Measurements from ENCODE around the gene HS6ST2. TPM values are rescaled to one million over a fixed set of nuclear protein-coding genes. Genes with fewer than 3 reads are reported as not detected.
"Not testable (repeated sequence)": the region's sequence is repeated elsewhere in the genome, so short reads cannot be mapped to it uniquely, and the experiment has no call there.

Gene HS6ST2
- total RNA-seq, 1 experiment from 2014 or later = 65.6 TPM

DNA sequence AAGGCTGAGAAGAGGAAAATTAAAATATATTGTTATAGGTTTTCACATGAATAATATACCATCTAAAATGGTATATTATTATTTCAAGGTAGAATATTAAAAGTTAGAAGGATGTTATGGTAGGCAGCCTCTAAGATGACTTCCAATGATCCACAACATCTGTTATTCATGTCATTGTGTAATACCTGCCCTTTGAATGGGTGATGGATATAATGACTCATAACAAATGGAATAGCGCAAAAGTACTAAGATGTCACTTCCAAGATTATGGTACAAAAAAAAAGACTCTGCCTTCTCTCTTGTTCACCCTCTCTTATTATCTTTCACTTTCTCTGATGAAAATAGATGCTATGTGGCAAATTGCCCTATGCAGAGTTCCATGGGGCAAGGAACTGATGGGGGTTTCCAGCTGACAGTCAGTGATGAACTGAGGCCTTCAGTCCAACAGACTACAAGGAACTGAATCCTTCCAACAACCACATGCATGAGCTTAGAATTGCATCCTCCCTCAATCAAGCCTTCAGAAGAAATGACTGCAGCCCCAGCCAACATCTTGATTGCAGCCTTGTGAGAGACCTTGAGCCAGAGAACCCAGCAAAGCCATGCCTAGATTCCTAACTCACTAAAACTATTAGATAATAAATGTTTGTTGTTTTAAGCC is 57.7 kb downstream of the HS6ST2 start:
- no peak for DNase-seq

DNA sequence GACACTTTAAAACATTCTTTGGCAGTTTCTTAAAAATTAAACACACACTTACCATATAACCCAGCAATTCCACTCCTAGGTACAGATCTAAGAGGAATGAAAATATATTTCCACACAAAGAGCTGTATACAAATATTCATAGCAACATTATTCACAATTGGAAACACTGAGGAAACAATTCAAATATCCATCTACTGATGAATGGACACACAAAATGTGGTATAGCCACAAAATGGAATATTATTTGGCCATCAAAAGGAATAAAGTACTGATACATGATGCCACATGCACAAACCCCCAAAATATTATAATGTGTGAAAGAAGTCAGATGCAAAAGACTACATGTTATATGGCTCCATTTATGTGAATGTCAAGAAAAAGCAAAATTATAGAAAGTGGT is 70.9 kb downstream of the HS6ST2 start:
- Histone ChIP-seq H3K4me3 (no peak overlapping the region), H3K4me1 (no peaks in the 10 kb centered on the region), H3K9me3 (replicated peaks) (0 out of 2 replicates have a peak, but pooled peaks cover 2% of the 10 kb centered on the region), H3K36me3 (no peaks in the 10 kb centered on the region; the same call in 1 of the 2 replicates), H3K27ac (no peak overlapping the region), H3K27me3 (no peaks in the 10 kb centered on the region)
- DNase-seq = no peak

More for the DNA sequence above, 57.7 kb downstream of the HS6ST2 start:
- Histone ChIP-seq H3K4me1 (no peaks in the 10 kb centered on the region), H3K4me3 (no peak overlapping the region), H3K9me3 (replicated peaks) (no peaks in the 10 kb centered on the region), H3K27me3 (no peaks in the 10 kb centered on the region), H3K36me3 (peaks cover 4% of the 10 kb centered on the region; the same call in 1 of the 2 replicates), H3K27ac (no peak overlapping the region)

GRCh38 chrX:132883358-132883915 is 75.0 kb downstream of the HS6ST2 start:
- Histone ChIP-seq H3K27me3 (no peaks in the 10 kb centered on the region), H3K4me3 (no peak overlapping the region), H3K27ac (no peak overlapping the region), H3K36me3 (no peaks in the 10 kb centered on the region; the same call in 1 of the 2 replicates), H3K9me3 (replicated peaks) (0 out of 2 replicates have a peak, but pooled peaks cover 2% of the 10 kb centered on the region), H3K4me1 (peaks cover 10% of the 10 kb centered on the region)
- no peak for DNase-seq

GRCh38 chrX:132880753-132881152 is 77.7 kb downstream of the HS6ST2 start:
- DNase-seq; H3K9me3 ChIP-seq (replicated peaks); H3K36me3 ChIP-seq; H3K27ac ChIP-seq; H3K27me3 ChIP-seq; H3K4me3 ChIP-seq: not testable (repeated sequence)
- H3K4me1 ChIP-seq = peaks cover 37% of the 10 kb centered on the region

DNA sequence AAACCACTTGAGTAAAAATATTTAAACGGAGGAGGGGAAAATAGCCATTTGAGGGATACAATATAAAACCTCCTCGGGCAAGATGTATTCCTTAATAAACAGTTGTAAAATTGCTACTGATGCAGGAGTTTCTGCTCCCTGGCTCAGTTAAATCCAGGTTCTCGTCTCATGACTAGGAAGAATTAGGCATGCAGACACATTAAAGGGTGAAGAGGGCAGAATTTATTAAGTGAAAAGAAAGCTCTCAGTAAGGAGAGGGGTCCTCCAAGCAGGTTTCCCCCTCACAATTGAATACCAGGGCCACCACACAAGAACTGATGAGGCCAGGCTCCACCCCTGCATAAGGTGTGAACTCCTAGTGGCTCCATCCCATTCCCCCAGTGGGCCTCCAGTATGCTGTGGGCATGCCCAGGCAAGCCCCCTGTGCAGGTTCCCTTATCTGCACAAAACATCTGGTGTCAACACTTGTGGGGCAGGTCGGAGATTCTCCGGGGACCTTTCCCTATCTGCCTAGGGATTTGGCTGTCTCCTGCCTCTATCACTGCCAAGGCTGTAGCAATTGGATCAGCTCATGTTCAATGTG is 80.4 kb downstream of the HS6ST2 start:
- DNase-seq = peak; percentile 62 to 67
- no peaks in the 10 kb centered on the region for H3K36me3 ChIP-seq
- H3K9me3 ChIP-seq (replicated peaks) = no peaks in the 10 kb centered on the region
- no peaks in the 10 kb centered on the region for H3K27me3 ChIP-seq
- no peak overlapping the region for H3K4me3 ChIP-seq
- peaks cover 49% of the 10 kb centered on the region for H3K4me1 ChIP-seq
- H3K27ac ChIP-seq = peak overlapping the region; percentile 27

GRCh38 chrX:132876523-132877338 is 81.7 kb downstream of the HS6ST2 start:
- H3K4me1 ChIP-seq = peaks cover 49% of the 10 kb centered on the region
- H3K36me3 ChIP-seq = no peaks in the 10 kb centered on the region
- H3K27me3 ChIP-seq = no peaks in the 10 kb centered on the region
- no peak overlapping the region for H3K4me3 ChIP-seq
- H3K9me3 ChIP-seq (replicated peaks) = no peaks in the 10 kb centered on the region
- peak overlapping the region; percentile 87 for H3K27ac ChIP-seq
- DNase-seq = peak; percentile 81 to 82

- peak in 1 of 2 experiments; percentile 46 for DNase-seq
Measured at GRCh38 chrX:132875650-132876522, 82.5 kb downstream of the HS6ST2 start.

GRCh38 chrX:132862562-132862961 is 95.9 kb downstream of the HS6ST2 start:
- no peak for DNase-seq
- no peak overlapping the region for H3K27ac ChIP-seq
- no peaks in the 10 kb centered on the region for H3K36me3 ChIP-seq
- no peaks in the 10 kb centered on the region for H3K4me1 ChIP-seq
- H3K27me3 ChIP-seq = no peaks in the 10 kb centered on the region
- no peaks in the 10 kb centered on the region for H3K9me3 ChIP-seq (replicated peaks)
- H3K4me3 ChIP-seq = no peak overlapping the region

More at GRCh38 chrX:132875650-132876522, 82.5 kb downstream of the HS6ST2 start:
- H3K27me3 ChIP-seq = no peaks in the 10 kb centered on the region
- H3K4me1 ChIP-seq = peaks cover 49% of the 10 kb centered on the region
- H3K4me3 ChIP-seq = no peak overlapping the region
- no peaks in the 10 kb centered on the region for H3K9me3 ChIP-seq (replicated peaks)
- H3K36me3 ChIP-seq = no peaks in the 10 kb centered on the region
- peak overlapping the region; percentile 87 for H3K27ac ChIP-seq

- no peak overlapping the region for H3K4me3 ChIP-seq
- no peak for DNase-seq
- no peaks in the 10 kb centered on the region for H3K4me1 ChIP-seq
- H3K36me3 ChIP-seq = no peaks in the 10 kb centered on the region
- H3K27me3 ChIP-seq = no peaks in the 10 kb centered on the region
- no peak overlapping the region for H3K27ac ChIP-seq
- H3K9me3 ChIP-seq (replicated peaks) = no peaks in the 10 kb centered on the region
Measured at GRCh38 chrX:132861076-132861475, 97.4 kb downstream of the HS6ST2 start.

DNA sequence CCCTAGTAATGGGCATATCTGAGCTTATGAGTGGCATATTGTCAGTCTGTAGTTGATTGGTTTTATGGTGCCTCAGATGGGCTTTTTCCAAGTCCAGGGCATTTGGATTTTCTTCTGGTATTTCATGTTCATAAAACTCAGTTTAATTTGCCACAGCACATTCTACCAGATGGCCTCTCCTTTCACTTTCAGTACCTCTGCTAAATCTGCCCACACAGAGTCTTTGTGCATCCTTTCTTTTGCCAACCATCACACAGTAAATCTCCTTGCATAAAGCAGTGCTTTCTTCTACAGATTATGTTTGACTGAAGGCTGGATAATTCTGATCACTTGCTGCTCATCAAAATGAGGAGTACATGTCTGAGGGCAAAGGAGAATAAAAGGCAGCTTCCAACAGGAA is 98.2 kb downstream of the HS6ST2 start:
- Histone ChIP-seq H3K4me3 (no peak overlapping the region), H3K27me3 (no peaks in the 10 kb centered on the region), H3K9me3 (replicated peaks) (no peaks in the 10 kb centered on the region), H3K36me3 (no peaks in the 10 kb centered on the region), H3K4me1 (no peaks in the 10 kb centered on the region), H3K27ac (no peak overlapping the region)
- no peak for DNase-seq

DNA sequence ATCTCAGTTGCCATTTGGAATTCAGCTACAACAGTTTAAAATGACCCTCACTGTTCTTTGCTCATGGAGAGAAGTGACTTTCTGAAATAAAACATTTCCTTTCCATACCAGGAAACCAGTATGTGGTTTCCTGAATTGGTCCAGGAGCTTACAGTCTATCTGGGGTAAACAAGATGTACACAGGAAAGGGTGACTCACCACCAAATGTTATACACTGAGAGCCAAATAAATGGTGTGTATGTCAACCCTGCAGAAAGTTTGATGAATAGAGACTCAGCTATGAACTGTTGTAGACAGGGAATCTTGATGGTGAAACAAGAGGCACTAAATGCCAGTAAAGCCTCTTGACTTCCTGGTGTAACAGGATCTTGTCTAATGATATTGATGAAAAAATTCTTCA is 100.4 kb downstream of the HS6ST2 start:
- H3K4me3 ChIP-seq = no peak overlapping the region
- H3K4me1 ChIP-seq = no peaks in the 10 kb centered on the region
- no peak for DNase-seq
- no peaks in the 10 kb centered on the region for H3K9me3 ChIP-seq (replicated peaks)
- no peak overlapping the region for H3K27ac ChIP-seq
- H3K36me3 ChIP-seq = no peaks in the 10 kb centered on the region
- no peaks in the 10 kb centered on the region for H3K27me3 ChIP-seq

DNA sequence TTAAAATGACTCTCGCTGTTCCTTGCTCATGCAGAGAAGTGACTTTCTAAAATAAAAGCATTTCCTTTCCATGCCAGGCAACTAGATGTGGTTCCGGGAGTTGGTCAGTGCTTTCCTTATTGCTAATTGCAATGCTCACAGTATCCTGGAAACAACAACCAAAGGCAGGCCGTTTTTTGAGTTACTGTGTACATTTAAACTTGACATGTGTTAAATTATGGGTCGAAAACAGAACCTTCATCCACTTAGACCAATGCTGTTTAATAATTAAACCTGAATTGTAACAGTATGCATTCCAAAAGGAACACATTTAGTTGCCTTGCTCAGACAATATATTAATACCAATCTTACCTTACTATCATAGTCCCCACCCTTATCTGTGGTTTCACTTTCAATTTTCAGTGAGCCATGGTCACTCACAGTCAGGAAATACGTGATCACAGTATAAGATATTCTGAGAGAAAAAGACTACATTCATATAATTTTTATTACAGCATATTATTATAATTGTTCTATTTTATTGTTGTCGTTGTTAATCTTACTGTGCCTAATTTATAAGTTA is 102.6 kb downstream of the HS6ST2 start:
- Histone ChIP-seq H3K4me3 (no peak overlapping the region), H3K36me3 (no peaks in the 10 kb centered on the region), H3K9me3 (replicated peaks) (no peaks in the 10 kb centered on the region), H3K27ac (no peak overlapping the region), H3K27me3 (no peaks in the 10 kb centered on the region), H3K4me1 (no peaks in the 10 kb centered on the region)
- DNase-seq = no peak

DNA sequence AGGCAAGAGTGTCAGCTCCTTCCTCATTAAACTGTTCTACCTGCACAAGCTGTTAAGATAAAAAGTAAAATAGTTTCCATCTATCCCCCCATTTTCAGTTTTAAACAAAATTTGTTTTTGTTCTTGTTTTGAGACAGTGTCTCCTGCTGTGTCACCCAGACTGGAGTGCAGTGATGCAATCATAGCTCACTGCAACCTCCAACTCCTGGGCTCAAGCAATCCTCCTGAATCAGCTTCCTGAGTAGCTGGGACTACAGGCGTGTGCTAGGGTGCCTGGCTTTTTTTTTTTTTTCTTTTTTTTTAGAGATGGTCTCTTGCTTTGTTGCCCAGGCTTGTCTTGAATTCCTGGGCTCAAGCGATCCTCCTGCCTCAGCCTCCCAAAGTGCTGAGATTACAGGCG is 105.4 kb downstream of the HS6ST2 start:
- H3K27me3 ChIP-seq = no peaks in the 10 kb centered on the region
- H3K36me3 ChIP-seq = no peaks in the 10 kb centered on the region
- no peak for DNase-seq
- no peak overlapping the region for H3K27ac ChIP-seq
- no peak overlapping the region for H3K4me3 ChIP-seq
- no peaks in the 10 kb centered on the region for H3K4me1 ChIP-seq
- no peaks in the 10 kb centered on the region for H3K9me3 ChIP-seq (replicated peaks)
